A549 treated with AZD2906 at 1 μM for 4 hours (cell line): ENCODE data around the gene CNOT3. TPM values are rescaled to one million over a fixed set of nuclear protein-coding genes. Genes with fewer than 3 reads are reported as not detected.

Source experiments
- total RNA-seq: library from RNA; stranded (reverse); fragments of 200-300 nt; extraction: Qiagen RNA extraction; gene quantifications from 5 replicates; pipeline ENCODE4 v1.2.3, GENCODE V29; 2022

Gene CNOT3
- 48.7 to 67.2 TPM (median 58.6 TPM) in 5 replicates for total RNA-seq

DNA sequence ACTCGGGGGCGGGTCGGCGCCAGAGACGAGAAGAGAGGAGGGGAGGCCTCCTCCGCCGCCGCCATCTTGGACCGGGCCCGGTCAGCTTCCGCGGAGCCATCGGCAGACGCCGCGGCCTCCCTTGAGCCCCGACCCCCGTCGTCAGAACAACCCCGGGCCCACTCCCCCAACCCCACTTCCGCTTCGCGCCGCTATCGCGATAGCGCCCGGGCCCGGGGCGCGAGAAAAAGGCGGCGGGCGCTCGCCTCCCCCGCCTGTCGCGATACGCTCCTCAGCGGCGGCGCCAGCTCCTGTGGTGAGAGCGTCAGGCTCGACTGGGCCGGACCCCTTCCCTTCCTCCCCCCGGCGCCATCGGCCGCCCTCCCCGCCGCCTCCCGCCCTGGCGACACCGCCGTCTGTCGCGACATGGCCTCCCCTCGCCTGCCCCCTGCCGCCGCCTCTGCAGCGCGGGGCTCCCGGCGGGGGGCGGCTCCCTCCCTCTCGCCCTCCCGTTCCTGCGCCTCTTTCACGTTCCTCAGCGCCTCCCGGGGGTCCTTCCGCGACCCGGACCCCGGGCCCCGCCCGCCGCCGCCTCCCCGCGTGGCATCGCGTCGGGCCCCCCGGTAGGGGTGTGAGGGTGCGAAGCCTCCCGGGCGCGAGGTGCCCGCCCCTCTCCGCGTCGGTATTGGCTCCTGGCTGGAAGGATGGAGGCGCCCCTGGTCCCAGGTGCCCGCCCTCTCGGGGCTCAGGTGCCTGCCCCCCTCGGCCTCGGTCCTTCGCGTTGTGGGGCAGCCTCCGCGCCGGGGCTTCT lies at the start of gene CNOT3:
TSS of gene CNOT3 (plus strand) at position 64 of the 790 bp plus-strand sequence. CDS start 5,217 bp downstream, outside the sequence.

DNA sequence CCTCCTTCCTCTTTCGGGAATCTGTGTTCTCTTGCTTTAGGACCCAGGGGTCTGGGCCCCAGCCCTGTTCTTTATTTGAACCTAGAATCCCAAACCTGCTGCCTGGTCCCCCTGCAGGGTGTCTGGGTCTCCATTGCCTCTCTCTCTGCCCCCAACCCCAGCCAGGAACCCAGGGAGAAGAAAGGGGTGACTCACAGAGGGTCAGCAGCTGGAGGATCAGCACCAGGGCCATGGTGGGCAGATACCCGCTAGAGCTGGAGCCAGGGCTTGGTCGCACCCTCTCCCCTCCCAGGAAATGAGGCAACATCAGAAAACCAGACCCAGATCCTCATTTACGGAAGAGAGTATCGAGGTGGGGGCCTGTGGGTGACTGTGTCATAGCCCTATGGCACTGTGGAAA lies 37.0 kb upstream of the CNOT3 start, which contains the start of gene OSCAR:
TSS of gene OSCAR (minus strand) at position 243 of the 400 bp plus-strand sequence. CDS start at position 232, 11 bp downstream.

DNA sequence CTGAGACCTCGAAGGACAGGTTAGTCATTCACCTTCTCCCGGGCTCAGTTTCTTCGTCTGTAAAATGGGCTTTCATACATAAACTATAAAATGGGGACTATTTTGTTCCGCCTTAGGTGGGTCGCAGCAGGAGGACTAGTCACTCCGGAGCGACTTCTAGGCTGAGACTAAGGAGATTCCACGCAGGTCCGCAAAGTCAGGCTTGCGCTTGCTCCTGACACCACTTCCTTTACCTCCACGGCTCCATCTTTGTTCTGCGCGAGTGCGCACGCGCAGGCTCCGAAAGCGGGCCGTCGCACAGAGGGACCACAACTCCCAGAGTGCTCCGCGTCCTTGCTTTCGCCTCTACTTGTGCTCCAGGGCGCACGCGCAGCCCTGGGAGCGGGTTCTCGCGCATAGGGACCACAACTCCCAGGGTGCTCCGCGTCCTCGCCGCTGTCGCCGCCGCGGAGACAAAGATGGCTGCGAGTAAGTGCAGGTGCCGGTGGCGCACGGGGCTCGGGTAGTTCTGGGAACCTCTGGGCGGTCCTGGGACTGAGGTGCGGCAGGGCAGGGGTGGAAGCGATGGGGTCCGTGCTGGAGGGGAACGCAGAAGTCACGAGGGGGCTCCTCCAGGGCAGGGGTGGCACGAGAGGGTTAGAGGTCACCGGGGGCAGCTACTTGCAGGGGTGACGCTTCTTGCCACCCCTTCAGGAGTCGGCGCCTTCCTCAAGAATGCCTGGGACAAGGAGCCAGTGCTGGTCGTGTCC lies 35.0 kb upstream of the CNOT3 start, which contains the start of gene NDUFA3:
TSS of gene NDUFA3 (plus strand) at position 435 of the 749 bp plus-strand sequence. CDS start at position 459, 24 bp downstream.

DNA sequence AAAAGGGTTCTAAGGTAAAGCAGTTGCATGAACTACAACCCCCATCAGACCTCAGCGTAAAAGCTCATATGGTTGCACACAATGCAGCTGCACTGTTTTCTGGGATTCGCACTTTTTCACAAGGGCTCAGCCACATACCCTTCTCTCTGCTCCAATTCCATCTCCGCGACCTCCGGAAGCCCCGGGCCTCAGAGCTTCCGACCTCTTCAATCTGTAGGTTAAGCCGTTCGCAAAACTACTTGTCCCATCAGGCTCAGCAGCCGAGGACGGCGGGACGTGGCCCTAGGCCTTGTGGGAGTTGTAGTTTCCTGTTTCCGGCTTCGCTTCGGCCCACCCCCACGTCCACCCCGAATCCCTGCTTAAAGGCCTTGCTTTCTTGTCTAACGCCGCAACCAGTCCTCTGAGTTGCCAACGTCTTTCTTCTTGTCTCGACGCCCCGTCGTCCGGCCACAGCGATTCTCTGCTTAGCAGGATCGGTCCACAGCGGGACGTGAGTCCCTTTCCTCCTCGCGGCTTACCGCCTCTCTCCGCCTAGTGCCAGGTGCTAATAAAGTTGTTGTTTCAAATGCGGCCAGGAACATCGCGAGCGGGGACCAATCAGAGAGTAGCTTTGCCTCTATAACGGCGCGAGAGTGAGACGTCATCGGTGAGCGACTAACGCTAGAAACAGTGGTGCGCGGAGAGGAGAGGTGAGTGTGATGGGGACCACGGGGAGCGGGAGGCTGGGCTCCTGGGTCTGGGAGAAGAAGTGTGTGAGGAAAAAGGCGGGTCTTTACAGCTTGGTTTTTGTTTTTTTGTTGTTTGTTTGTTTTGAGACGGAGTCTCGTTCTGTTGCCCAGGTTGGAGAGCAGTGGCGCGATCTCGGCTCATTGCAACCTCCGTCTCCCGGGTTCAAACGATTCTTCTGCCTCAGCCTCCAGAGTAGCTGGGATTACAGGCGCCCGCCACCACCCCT lies 22.2 kb upstream of the CNOT3 start, which contains the start of the genes PRPF31 and TFPT:
TSS of gene PRPF31 (plus strand) at position 646 of the 955 bp plus-strand sequence. CDS start 2,525 bp downstream, outside the sequence.
TSS of gene TFPT (minus strand) at position 549 of the 955 bp plus-strand sequence. CDS start at position 161, 388 bp downstream.

DNA sequence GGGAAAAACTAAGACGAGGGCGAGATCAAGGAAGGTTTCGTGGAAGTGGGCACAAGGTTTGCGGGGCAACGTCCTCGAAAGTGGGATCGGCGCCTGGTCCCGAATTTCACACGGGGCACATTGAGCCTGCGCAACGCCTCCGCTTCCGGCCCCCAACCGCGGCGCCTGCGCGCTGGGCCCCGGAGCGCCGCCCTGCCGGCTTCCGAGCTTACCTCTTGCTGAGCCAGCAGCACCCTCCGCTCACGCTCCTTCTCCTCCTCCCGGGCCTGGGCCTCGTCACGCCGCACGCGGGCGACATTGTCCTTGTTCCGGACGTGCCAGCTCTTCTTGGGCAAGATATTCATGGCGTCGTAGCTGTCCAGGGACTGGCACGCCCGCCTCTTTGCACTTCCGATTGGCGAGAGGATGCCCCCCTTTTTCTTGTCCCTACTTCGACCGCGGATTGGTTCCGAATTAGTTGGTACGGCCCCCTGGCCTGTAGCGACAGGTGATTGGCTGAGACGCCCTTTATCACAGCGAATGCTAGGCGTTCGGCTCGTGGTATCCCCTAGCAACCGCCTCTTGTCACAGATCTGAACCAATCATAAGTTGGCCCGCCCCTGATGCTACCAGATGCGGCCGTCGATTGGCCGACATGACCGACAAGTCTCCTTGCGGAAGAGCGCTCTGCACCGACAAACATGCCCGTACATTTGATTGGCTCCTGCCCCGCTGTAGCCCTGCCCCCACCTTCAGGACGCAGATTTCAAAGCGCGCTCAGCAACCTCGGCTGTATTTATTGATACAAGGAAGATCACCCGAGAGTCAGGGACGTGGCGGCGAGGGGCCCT lies 22.0 kb downstream of the CNOT3 start, which contains the start of gene LENG1:
TSS of gene LENG1 (minus strand) at position 370 of the 830 bp plus-strand sequence. CDS start at position 344, 26 bp downstream.

DNA sequence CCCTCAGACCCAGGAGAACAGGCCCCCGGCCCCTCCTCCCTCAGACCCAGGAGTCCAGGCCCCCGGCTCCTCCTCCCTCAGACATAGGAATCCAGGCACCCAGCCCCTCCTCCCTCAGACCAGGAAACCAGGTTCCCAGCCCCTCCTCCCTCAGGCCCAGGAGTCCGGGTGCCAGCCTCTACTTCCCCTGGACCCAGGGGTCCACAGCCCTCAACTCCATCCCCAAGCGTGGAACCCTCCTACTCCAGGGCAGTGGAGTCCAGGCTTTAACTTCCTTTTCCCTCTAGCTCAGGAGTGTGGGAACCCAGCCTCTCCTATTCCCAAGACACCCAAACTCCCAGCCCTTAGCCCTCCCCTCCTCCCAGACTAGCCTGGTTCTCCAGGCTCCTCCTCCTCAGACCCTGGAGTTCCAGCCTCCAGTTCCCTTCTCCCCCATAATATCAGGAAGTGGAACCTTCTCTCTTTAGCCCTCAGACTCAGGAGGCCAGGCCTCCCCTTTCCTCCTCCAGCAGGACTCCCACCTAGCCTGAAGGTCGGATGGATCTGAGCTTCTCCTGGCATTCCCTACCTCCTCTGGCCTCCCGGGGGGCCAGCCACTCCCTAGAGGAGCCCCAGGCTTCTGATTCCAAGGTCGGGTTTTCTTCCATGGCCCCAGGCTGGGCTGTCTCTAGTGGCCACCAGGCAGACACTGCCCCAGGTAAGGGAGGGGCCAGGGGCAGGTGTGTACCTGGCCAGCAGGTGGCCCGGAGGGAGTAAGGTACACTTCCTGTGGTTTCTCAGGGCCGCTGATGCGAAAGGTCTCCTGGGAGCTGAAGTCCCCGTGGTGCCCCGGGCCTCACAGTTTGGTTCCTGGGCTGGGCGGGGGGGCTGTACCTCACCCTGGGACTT lies 35.2 kb downstream of the CNOT3 start, which contains the start of gene TMC4:
TSS of gene TMC4 (minus strand) at position 690 of the 888 bp plus-strand sequence. CDS start at position 647, 43 bp downstream.

DNA sequence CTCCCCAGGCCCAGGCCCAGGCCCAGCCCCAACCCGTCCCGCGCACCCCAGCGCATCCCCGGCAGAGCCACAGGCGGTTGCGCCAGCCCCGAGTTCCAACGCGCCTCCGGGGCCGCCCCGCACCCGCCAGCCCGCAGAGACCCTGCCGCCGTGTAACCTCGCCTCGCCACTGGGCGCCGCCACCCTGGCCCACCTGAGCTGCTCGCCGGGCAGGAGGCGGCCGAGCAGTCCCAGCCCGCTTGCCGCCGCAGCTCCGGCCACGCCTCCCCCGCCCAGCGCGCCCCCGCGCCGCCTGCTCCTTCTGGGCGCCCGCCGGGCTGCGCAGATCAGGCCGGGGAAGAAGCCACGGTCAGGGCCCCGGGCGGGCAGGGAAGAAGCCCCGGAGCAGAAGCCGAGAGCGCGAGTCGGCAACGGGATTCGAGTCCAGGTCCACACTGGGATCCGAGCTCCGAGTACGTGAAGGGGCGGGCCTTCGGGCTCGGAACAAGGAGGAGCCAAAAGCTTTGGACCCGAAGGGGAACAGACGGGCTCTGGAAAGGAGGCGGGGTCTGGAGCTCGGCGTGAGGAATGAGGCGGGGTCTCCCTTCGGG lies 51.7 kb downstream of the CNOT3 start, which contains the start of gene MBOAT7:
TSS of gene MBOAT7 (minus strand) at position 436 of the 590 bp plus-strand sequence. CDS start 1,072 bp downstream, outside the sequence.

DNA sequence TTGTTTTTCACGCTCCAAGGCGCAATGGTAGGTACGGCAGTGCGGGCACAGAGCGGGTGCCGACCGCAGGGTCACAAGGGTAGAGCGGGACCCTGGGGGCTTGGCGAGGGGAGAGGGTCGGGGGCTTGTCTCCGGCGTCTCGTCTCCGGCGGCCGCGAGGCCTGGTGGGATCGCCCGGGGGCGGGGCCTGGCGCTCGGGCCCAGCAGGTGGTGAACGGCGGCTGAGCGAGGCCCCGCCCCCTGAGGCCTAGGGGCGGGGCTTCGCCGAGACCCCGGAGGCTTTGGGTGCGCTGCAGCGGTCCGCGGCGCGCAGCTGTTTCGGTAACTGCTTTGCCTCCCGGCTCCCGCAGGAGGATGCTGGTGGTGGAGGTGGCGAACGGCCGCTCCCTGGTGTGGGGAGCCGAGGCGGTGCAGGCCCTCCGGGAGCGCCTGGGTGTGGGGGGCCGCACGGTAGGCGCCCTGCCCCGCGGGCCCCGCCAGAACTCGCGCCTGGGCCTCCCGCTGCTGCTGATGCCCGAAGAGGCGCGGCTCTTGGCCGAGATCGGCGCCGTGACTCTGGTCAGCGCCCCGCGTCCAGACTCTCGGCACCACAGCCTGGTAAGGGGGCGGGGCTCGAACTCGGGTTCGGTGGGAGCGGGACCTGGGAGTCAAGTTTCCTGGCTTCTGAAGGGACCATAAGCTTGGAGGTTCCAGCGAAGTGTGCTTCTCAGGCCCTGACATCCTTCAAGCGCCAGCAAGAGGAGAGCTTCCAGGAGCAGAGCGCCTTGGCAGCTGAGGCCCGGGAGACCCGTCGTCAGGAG lies 53.6 kb downstream of the CNOT3 start, which contains the start of gene TSEN34:
TSS of gene TSEN34 (plus strand) at position 298 of the 800 bp plus-strand sequence. CDS start at position 355, 57 bp downstream.

Other genes with a start within 250 kb of the CNOT3 start
- 5.7 to 8.7 TPM (median 8.1 TPM) in 5 replicates for gene CACNG7, start 228.5 kb upstream of the CNOT3 start, total RNA-seq
- 0.47 to 0.82 TPM (median 0.75 TPM) in 5 replicates for gene CACNG8, start 174.8 kb upstream of the CNOT3 start, total RNA-seq
- 10.3 to 12.7 TPM (median 11.0 TPM) in 5 replicates for gene CACNG6, start 146.1 kb upstream of the CNOT3 start, total RNA-seq
- 0.43 to 0.83 TPM (median 0.50 TPM) in 5 replicates for gene VSTM1, start 73.9 kb upstream of the CNOT3 start, total RNA-seq
- not detected in 5 replicates for gene TARM1, start 56.4 kb upstream of the CNOT3 start, total RNA-seq
- 0.18 to 0.42 TPM (median 0.33 TPM) in 5 replicates for gene OSCAR, start 37.0 kb upstream of the CNOT3 start, total RNA-seq
- gene NDUFA3, start 34.9 kb upstream of the CNOT3 start, total RNA-seq = 164 to 263 TPM (median 226 TPM) in 5 replicates
- gene TFPT, start 22.1 kb upstream of the CNOT3 start, total RNA-seq = 18.7 to 23.8 TPM (median 19.6 TPM) in 5 replicates
- 104 to 124 TPM (median 113 TPM) in 5 replicates for gene PRPF31, start 22.0 kb upstream of the CNOT3 start, total RNA-seq
- 7.8 to 9.4 TPM (median 8.1 TPM) in 5 replicates for gene LENG1, start 22.0 kb downstream of the CNOT3 start, total RNA-seq
- 0.69 to 1.3 TPM (median 1.1 TPM) in 5 replicates for gene TMC4, start 35.4 kb downstream of the CNOT3 start, total RNA-seq
- 114 to 154 TPM (median 150 TPM) in 5 replicates for gene MBOAT7, start 51.8 kb downstream of the CNOT3 start, total RNA-seq
- gene TSEN34, start 53.5 kb downstream of the CNOT3 start, total RNA-seq = 81.8 to 130 TPM (median 123 TPM) in 5 replicates
- 2,105 to 2,627 TPM (median 2,279 TPM) in 5 replicates for gene RPS9, start 63.1 kb downstream of the CNOT3 start, total RNA-seq
- 0.11 to 0.50 TPM (median 0.23 TPM) in 5 replicates for gene LILRB3, start 85.2 kb downstream of the CNOT3 start, total RNA-seq
- gene LILRA6, start 105.0 kb downstream of the CNOT3 start, total RNA-seq = 0.06 to 0.08 TPM (median 0.06 TPM) in 5 replicates
- 0.03 to 0.06 TPM (median 0.05 TPM) in 4 of 5 replicates, not detected in the other for gene LILRB5, start 119.5 kb downstream of the CNOT3 start, total RNA-seq
- 0.08 to 0.17 TPM (median 0.09 TPM) in 4 of 5 replicates, not detected in the other for gene LILRB2, start 143.3 kb downstream of the CNOT3 start, total RNA-seq
- gene LILRA5, start 175.4 kb downstream of the CNOT3 start, total RNA-seq = 0.09 TPM in 1 of 5 replicates, not detected in the others
- gene LILRA4, start 201.4 kb downstream of the CNOT3 start, total RNA-seq = 0.02 to 0.06 TPM in 2 of 5 replicates, not detected in the others
- not detected in 5 replicates for gene LAIR1, start 227.2 kb downstream of the CNOT3 start, total RNA-seq